ENCODE results near the gene B3GALNT2.

- TF ChIP-seq, protein P1, sequence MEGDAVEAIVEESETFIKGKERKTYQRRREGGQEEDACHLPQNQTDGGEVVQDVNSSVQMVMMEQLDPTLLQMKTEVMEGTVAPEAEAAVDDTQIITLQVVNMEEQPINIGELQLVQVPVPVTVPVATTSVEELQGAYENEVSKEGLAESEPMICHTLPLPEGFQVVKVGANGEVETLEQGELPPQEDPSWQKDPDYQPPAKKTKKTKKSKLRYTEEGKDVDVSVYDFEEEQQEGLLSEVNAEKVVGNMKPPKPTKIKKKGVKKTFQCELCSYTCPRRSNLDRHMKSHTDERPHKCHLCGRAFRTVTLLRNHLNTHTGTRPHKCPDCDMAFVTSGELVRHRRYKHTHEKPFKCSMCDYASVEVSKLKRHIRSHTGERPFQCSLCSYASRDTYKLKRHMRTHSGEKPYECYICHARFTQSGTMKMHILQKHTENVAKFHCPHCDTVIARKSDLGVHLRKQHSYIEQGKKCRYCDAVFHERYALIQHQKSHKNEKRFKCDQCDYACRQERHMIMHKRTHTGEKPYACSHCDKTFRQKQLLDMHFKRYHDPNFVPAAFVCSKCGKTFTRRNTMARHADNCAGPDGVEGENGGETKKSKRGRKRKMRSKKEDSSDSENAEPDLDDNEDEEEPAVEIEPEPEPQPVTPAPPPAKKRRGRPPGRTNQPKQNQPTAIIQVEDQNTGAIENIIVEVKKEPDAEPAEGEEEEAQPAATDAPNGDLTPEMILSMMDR (conservative IDR thresholded peaks at IDR 0.05), result no peak
- TF ChIP-seq EZH2 (IDR thresholded peaks at IDR 0.05; ENCODE audit: low read depth), result no peak
Measured at GRCh38 chr1:235525314-235525713, 21.1 kb upstream of the B3GALNT2 start.
